RWPE2 (cell line): ENCODE measurements around the gene TTC23L.
"Not testable (repeated sequence)": the region's sequence is repeated elsewhere in the genome, so short reads cannot be mapped to it uniquely, and the experiment has no call there.

ENCODE experiments used
- ATAC-seq: fragments of 200-7000 bp; cut with Tn5 transposase; 3 replicates; pipeline ENCODE4 v1.9.1; 2021; ENCODE audit warnings: low read depth
- DNase-seq: peaks from one replicate; pipeline ENCODE4 v3.0.0-alpha.2; 2020; ENCODE audit warnings: low spot score
- H3K27ac ChIP-seq: fragments of 450-650 bp; 2 replicates; pipeline ENCODE4 v1.5.1; 2017; ENCODE audit warnings: mild to moderate bottlenecking; ENCODE audit not compliant: poor library complexity, severe bottlenecking
- H3K27me3 ChIP-seq: fragments of 250-450 bp; sonication (Bioruptor Pico); 2 replicates; pipeline ENCODE4 v1.5.1; 2021; ENCODE audit warnings: mild to moderate bottlenecking, moderate library complexity; ENCODE audit not compliant: insufficient read depth, poor library complexity, severe bottlenecking
- H3K36me3 ChIP-seq: fragments of 250-450 bp; sonication (Bioruptor Pico); 2 replicates; pipeline ENCODE4 v1.5.1; 2020; ENCODE audit warnings: low read depth, mild to moderate bottlenecking, moderate library complexity
- H3K4me1 ChIP-seq: fragments of 250-450 bp; sonication (Bioruptor Pico); 2 replicates; pipeline ENCODE4 v1.5.1; 2021; ENCODE audit warnings: mild to moderate bottlenecking, moderate library complexity; ENCODE audit not compliant: insufficient read depth, poor library complexity, severe bottlenecking
- H3K4me3 ChIP-seq: fragments of 250-450 bp; sonication (Bioruptor Pico); 2 replicates; pipeline ENCODE4 v1.5.1; 2021; ENCODE audit warnings: mild to moderate bottlenecking, moderate library complexity; ENCODE audit not compliant: severe bottlenecking
- H3K9me3 ChIP-seq: fragments of 250-450 bp; sonication (Bioruptor Pico); 2 replicates; pipeline ENCODE4 v1.5.1; 2021; ENCODE audit warnings: mild to moderate bottlenecking, moderate library complexity; ENCODE audit not compliant: severe bottlenecking
- TF ChIP-seq, protein P1 (sequence below): fragments of 450-650 bp; IDR thresholded peaks from one replicate; pipeline ENCODE4 v1.5.1; 2017; ENCODE audit warnings: mild to moderate bottlenecking, moderate library complexity; ENCODE audit not compliant: poor library complexity, severe bottlenecking

The TTC23L gene

DNA sequence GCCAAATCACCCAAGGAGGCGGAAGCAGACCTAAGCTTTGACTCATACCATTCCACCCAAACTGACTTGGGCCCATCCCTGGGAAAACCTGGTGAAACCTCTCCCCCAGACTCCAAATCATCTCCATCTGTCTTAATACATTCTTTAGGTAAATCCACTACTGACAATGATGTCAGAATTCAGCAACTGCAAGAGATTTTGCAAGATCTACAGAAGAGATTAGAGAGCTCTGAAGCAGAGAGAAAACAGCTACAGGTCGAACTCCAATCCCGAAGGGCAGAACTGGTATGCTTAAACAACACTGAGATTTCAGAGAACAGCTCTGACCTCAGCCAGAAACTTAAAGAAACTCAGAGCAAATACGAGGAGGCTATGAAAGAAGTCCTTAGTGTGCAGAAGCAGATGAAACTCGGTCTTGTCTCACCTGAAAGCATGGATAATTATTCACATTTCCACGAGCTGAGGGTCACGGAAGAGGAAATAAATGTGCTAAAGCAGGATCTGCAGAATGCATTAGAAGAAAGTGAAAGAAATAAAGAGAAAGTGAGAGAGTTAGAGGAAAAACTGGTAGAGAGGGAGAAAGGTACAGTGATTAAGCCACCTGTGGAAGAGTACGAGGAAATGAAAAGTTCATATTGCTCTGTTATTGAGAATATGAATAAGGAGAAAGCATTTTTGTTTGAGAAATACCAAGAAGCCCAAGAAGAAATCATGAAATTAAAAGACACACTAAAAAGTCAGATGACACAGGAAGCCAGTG lies 15.8 kb upstream of the TTC23L start:
- H3K36me3 ChIP-seq = peaks cover 86% of the 10 kb centered on the region

DNA sequence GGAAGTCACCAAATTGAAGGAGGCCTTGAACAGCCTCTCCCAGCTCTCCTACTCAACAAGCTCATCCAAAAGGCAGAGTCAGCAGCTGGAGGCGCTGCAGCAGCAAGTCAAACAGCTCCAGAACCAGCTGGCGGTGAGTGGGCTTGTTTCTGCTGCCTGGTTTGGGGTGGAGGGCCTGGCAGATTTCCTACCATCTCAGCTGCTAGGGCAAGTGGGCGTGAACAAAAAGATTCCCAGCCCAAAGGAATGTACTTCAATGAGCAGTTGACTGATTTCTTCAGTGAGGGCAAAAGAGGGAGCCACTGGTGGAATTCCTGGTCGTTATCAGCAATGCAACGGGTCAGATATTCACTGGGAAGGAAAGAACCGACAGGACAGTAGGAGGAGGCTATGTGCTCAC lies 12.6 kb upstream of the TTC23L start:
- no peak for ATAC-seq
- Histone ChIP-seq H3K27ac (no peak overlapping the region), H3K9me3 (no peaks in the 10 kb centered on the region), H3K4me3 (no peak overlapping the region), H3K36me3 (peaks cover 87% of the 10 kb centered on the region), H3K27me3 (no peaks in the 10 kb centered on the region), H3K4me1 (no peaks in the 10 kb centered on the region)
- TF ChIP-seq, protein P1, sequence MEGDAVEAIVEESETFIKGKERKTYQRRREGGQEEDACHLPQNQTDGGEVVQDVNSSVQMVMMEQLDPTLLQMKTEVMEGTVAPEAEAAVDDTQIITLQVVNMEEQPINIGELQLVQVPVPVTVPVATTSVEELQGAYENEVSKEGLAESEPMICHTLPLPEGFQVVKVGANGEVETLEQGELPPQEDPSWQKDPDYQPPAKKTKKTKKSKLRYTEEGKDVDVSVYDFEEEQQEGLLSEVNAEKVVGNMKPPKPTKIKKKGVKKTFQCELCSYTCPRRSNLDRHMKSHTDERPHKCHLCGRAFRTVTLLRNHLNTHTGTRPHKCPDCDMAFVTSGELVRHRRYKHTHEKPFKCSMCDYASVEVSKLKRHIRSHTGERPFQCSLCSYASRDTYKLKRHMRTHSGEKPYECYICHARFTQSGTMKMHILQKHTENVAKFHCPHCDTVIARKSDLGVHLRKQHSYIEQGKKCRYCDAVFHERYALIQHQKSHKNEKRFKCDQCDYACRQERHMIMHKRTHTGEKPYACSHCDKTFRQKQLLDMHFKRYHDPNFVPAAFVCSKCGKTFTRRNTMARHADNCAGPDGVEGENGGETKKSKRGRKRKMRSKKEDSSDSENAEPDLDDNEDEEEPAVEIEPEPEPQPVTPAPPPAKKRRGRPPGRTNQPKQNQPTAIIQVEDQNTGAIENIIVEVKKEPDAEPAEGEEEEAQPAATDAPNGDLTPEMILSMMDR = no peak
- DNase-seq = no peak

More for the DNA sequence above, 15.8 kb upstream of the TTC23L start:
- no peak overlapping the region for H3K27ac ChIP-seq
- H3K4me3 ChIP-seq = no peak overlapping the region
- H3K9me3 ChIP-seq = no peaks in the 10 kb centered on the region
- H3K4me1 ChIP-seq = no peaks in the 10 kb centered on the region
- TF ChIP-seq, protein P1 = no peak
- ATAC-seq (no peak), DNase-seq (no peak)
- H3K27me3 ChIP-seq = no peaks in the 10 kb centered on the region

DNA sequence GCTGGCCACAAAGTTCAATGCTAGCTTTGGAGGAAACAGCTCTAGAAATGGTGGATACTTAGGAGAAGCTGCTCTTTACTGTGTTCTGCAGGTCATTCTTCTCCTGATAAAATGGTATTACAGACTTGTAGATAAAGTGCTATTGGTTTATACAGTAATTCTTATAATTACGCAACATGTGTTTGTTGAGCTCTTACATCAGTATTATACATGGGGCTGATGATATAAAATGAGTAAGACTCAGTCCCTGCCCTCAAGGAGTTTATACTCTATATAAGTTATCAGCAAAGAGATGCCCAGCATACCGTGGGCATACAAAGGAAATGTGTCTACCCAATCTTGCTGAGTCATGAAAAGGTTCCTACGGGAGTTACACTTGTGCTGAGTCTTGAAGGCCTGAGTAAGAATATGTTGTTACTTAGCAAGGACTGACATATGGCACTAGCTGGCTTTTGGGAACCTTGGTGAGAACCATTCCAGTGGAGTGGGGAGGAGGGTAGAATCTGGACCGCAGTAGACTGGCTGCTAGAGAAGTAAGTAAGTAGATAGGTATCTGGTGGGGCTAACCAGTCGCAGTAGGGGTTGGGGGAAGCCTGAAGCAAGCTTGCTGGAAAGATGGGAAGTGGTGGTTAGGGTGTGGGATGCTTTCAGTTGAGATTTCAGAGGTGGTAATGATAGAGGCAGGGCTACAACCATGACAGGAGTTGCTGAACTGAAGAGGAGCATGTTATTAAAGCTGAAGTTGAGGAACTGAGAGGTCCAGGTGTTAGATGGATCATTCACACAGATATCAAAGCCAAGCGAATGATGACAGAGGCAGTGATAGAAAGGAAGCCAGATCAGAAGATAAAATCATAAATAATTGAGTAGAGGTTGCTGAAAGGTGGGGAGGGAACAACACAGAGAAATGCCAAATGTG lies 11.1 kb upstream of the TTC23L start:
- Histone ChIP-seq H3K27me3 (no peaks in the 10 kb centered on the region), H3K4me3 (no peak overlapping the region), H3K36me3 (peaks cover 92% of the 10 kb centered on the region), H3K4me1 (no peaks in the 10 kb centered on the region), H3K9me3 (no peaks in the 10 kb centered on the region), H3K27ac (no peak overlapping the region)
- ATAC-seq (no peak), DNase-seq (no peak)
- TF ChIP-seq, protein P1 = no peak

DNA sequence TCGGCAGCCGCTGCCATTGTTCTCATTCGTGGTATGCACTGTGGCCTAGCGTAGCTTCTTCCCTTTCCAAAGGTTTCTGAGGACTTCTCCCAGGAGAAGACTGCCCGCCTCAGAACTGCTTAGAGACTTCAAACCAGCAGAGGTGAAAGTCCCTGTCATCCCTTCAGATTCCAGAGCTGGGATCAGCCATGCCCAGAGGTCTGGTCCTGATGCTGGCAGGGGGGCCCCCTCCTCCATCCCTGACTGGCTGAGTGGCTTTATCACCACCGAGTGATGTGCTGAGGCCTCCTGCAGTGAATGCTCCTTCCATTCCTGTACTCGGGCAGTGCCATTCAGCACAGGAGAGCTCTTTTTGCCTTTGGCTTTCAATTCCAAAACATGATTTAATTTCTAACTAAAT lies 8.1 kb upstream of the TTC23L start:
- not testable (repeated sequence) for H3K4me3 ChIP-seq, H3K27me3 ChIP-seq, ATAC-seq, H3K27ac ChIP-seq, DNase-seq, H3K4me1 ChIP-seq, H3K9me3 ChIP-seq
- peaks cover 70% of the 10 kb centered on the region for H3K36me3 ChIP-seq

DNA sequence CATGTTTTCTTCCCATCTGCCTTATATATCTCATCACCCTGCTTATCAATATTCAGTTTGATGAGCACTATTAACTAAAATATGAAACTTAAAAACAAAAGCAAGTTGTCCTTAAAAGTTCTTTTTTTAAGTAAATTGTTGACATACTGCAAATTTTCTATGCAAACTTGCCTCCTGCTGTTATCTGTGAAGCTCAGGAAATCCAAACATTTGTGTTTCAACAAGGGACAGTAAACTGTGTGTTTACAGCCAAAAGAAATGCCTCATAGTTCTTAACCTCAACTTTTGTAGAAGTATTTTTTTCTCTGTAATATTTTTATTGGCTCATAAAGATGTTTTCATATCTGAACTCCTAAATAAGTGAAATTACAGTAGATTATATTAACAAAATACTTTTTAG lies 7.7 kb upstream of the TTC23L start:
- H3K36me3 ChIP-seq = peaks cover 65% of the 10 kb centered on the region
- no peaks in the 10 kb centered on the region for H3K27me3 ChIP-seq
- ATAC-seq (no peak), DNase-seq (no peak)
- TF ChIP-seq, protein P1 = no peak
- no peaks in the 10 kb centered on the region for H3K4me1 ChIP-seq
- H3K4me3 ChIP-seq = no peak overlapping the region
- no peaks in the 10 kb centered on the region for H3K9me3 ChIP-seq
- H3K27ac ChIP-seq = no peak overlapping the region
